GM19351 (cell line): ENCODE data around the gene CXCR2.
A peak's percentile ranks its signal among the peaks of the same experiment; 100 is the strongest.
"Not testable (repeated sequence)": the region's sequence is repeated elsewhere in the genome, so short reads cannot be mapped to it uniquely, and the experiment has no call there.

Experiments
- ATAC-seq: cut with Tn5 transposase; IDR thresholded peaks from one replicate; pipeline ENCODE4 v1.9.1; 2021; ENCODE audit warnings: mild to moderate bottlenecking, moderate library complexity; ENCODE audit not compliant: unreplicated experiment

CXCR2 gene

DNA sequence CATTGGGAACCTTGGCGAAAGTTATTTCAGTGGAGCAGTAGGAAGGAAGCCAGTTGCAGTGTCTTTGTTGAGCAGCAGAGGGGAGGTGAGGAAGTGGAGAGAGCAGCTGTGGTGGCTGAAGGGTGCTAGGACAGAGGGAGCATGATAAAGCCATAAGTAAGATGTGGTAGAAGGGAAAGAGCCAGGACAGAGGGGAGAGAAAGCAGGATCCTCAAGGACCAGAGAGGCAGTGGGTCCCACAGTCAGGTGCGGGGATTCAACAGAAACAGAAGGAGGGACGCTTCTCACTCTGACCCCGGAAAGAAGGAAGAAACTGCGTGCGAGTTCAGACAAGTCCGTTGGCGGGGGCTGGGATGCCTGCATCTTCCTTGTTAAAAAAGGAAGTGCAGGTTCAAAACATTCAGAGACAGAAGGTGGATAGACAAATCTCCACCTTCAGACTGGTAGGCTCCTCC lies at the start of gene CXCR2:
Gene CXCR2 (plus strand): TSS at position 403 of the 455 bp plus-strand sequence. CDS start 8,774 bp downstream, outside the sequence.
- no peak for ATAC-seq

DNA sequence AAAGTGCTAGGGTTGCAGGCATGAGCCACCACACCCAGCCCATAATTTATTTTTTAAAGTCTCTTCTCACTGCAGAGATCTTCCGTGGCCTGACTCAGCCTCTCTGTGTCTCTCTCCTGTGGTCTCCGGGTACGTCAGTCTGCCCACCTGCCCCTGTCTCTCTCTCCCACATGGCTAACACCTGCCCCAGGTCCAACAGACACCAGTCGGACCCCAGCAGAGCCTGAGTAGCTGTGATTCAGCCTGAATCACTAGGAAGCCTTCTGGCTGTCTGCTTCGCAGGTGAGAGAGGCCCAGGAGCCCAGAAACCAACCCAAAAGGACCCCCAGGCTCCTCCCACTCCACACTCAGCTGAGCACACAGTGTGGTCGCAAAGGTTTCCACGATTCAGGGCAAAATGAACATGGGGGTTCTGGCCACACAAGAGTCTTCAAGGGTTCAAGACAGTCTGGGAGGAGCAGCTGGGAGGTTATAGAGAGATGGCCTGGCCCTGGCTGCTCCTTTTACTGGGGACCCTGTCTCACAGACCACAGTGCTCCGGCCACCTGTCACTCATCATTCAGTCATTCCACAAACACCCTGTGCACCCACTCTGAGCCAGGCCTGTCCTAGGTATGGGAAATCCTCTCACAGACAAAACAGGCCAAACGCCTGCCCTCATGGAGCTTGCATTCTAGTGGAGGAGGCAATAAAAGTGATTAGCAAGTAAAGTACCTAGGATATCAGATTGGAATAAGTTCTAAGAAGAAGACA lies 48.2 kb upstream of the CXCR2 start:
- ATAC-seq: no peak

DNA sequence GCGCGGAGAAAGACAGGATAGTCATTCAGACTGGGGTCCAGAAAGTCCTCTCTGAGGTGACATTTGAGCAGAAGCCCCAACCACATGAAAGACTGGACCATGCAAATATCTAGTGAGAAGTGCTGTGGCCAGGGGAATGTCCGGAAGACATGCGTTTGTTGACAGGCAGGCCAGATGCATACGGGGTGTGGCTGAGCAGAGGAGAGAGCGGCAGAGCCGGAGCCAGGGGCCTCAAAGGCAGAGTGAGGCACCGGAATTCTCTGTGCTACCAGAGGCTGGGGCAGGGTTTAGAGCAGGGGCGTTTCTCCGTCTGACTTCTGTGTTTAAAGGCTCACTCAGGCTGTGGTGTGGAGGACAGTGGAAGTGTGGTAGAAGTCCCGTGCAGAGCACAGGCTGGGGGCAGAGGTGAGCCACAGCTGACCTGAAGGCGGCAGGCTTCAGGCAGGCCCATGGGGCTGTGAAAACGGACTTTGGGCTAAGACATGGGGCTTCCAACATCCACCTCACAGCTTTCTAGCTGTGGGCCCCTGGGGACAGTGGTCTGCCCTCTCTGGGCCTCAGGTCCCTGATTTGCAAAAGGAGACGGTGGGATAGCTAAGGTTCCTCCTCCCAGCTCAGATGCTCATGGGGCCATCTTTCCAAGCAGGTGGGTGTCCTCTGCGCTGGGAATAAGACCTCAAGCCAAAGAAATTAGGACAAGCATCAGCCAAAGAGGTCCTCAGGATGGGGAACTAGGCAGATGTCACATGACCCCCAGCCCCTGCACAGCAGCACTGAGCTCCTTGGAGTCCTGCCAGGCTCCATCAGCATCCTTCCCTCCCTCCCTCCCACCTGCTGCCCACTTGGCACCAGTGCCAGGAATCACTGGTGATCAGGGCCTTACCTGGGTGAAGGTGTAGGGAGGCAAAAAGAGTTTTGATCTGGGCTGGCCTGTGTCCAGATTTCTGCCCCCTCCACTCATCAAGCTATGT lies 45.6 kb upstream of the CXCR2 start:
- ATAC-seq: peak; percentile 49

DNA sequence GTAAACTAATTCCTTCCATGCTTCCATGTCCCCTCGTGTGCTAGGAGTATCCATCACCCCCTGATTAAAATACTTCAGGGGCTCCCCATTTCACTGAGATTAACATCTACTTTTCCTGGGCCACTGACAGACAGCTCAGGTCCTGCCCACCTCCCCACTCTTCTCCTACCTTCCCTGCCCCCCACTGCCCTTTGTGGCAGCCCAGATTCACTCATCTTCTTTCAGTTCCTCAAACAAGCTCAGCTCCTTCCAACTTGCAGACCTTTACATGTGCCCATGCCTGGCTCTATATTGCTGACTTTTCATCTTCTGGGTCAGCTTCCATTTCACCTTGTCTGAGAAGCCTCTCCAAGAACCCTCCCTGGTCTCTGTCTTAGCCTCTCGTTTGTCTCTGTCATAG lies 44.8 kb upstream of the CXCR2 start:
- peak; percentile 74 for ATAC-seq

DNA sequence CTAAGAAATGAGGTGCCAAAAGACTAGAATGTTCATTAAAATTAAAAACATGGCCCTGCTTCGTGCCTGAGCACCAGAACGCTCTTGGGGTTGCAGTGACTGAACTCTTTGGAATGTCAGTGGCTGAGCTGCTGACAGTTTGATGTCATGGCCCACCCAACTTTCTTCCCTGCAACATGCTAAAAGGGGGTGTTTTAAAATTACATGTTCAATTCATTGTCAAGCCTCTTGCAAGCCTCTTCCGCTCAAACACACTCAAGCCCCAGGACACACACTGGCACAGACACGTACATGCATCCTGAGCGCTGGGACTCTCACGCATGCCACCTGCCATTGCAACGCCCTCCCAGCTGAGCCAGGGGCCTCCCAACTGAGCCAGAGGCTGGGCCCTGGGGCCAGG lies 44.1 kb upstream of the CXCR2 start:
- ATAC-seq: no peak

DNA sequence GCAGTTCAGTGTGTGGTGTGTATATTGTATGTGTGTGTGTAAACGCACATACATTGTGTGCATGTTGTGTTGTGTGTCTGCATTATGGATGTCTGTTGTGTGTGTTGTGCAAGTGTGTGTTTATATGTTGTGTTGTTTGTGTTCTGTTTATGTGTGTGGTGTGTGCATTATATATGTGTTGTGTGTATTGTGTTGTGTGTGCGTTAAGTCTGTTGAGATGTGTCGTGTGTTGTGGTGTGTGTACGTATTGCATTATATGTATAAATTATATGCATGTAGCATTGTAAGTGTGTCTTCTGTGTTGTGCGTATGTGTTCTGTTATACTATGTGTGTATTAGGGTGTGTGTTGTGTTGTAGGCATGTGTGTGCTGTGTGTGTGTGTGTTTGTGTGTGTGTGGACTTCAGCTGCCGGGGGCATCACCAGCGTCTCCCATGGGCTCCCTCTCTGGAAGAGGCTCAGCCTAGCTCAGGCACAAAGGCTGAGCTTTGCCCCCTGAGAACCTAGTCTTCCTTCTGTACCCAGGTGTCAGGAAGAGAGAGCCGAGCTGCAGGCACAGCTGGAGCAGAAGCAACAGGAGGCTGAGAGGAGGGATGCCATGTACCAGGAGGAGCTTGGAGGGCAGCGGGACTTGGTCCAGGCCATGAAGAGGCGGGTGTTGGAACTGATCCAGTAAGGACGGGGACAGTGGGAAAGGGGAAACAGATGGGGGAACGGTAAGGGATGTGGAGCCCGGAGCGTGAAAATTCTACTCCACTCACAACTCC lies 43.1 kb upstream of the CXCR2 start:
- no peak for ATAC-seq

DNA sequence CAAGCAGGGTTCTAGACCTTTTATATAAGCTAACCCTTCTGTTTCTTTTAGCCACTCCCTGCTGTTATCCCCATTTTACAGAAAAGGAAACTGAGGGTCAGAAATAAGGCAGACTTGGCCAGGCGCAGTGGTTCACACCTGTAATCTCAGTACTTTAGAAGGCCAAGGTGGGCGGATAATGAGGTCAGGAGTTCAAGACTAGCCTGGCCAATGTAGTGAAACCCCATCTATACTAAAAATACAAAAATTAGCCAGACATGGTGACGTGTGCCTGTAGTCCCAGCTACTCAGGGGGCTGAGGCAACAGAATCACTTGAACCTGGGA lies 42.5 kb upstream of the CXCR2 start:
- ATAC-seq: no peak

DNA sequence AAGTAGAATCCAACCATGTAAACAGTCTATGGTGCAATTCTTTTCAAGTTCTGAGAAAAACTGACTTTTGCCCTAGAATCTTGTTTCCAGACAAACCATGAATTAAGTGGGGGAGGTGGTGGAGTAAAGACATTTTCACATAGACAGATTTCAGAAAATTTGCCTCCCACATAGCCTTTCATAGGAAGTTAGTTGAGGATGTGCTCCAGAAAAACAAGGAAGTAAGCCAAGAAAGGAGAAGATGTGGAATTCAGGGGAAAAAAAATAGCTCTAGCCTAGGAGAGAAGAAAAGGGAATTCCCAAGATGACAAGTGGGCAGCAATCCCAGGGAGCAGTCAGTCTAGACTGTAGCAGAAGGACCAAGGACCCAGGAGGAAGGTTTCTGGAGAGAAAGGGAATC lies 39.4 kb upstream of the CXCR2 start:
- no peak for ATAC-seq

DNA sequence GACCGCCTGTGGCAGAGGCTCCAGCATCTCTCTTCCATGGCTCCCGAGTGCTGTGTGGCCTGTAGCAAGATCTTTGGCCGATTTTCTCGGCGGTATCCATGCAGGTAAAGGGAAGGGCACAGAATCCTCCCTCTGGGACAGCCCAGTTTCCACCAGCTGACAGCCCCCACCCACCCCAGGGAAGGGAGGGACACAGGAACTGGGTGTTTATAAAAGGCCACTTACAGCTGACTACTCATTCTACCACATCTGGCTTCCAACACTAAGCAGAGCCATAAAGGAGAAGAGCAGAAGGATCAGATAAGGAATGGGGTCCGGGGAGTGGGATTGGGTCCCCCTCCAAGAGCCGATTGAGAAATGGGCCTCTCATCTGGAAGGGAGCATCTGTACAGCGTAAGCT lies 36.6 kb upstream of the CXCR2 start:
- ATAC-seq: no peak

DNA sequence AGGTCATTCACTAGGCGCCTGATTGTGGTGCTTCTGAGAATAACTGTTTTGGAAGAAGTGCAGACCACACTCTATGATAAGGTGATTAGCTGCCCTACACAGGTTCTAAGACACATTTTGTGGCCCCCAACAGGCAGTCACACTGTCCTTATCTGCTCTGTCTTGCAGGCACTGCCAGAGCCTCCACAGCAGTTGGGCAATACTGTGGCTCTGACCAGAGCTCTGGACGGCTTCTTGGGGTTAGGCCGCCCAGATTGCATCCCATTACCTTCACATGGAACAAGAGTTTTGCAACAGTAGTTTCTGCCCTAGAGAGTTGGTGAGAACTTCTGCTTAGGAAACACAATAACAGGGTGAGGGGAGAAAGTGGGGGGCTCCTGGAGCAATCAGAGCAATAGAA lies 34.1 kb upstream of the CXCR2 start:
- ATAC-seq: no peak

DNA sequence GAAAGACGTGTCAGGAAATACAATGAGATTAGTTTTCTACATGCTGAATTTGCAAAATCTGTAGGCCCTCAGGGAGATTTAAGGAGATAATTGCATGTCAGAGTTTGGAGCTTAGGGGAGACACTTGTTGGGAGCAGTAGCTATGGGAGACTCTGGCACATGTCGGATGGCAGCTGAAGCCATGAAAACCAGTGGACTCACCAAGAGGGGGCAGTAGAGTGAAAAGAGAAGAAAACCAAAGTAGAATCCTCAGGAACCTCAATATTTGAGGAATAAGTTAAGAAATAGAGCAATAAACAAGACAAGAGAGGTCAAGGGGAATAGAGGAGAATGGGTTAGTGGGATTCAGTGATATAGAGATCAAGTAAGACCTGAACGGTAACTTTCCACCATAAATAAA lies 31.9 kb upstream of the CXCR2 start:
- no peak for ATAC-seq

DNA sequence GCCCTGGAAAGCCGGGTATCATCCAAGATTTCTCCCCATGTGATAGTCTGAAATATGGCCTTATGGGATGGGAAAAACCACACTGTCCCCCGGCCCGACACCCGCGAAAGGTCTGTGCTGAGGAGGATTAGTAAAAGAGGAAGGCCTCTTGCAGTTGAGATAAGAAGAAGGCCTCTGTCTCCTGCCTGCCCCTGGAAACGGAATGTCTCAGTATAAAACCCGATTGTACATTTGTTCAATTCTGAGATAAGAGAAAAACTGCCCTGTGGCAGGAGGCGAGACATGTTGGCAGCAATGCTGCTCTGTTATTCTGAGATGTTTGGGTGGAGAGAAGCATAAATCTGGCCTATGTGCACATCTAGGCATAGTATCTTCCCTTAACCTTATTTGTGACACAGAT lies 30.0 kb upstream of the CXCR2 start:
- no peak for ATAC-seq

DNA sequence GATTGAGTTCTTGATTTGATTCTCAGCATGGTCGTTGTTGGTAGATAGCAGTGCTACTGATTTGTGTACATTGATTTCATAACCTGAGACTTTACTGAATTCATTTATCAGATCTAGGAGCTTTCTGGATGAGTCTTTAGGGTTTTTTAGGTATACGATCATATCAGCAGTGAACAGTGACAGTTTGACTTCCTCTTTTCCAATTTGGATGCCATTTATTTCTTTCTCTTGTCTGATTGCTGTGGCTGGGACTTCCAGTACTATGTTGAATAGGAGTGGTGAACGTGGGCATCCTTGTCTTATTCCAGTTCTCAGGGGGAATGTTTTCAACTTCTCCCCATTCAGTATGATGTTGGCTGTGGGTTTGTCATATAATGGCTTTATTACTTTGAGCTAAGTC lies 27.9 kb upstream of the CXCR2 start:
- ATAC-seq: no peak

DNA sequence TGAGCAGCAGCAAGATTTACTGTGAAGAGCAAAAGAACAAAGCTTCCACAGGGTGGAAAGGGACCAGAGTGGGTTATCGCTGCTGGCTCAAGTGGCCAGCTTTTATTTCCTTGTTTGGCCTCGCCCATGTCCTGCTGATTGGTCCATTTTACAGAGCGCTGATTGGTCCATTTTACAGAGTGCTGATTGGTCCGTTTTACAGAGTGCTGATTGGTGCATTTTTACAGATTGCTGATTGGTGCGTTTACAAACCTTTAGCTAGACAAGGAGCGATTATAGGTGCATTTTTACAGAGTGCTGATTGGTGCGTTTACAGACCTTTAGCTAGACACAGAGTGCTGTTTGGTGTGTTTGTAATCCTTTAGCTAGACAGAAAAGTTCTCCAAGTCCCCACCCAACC lies 17.0 kb upstream of the CXCR2 start:
- ATAC-seq: not testable (repeated sequence)

DNA sequence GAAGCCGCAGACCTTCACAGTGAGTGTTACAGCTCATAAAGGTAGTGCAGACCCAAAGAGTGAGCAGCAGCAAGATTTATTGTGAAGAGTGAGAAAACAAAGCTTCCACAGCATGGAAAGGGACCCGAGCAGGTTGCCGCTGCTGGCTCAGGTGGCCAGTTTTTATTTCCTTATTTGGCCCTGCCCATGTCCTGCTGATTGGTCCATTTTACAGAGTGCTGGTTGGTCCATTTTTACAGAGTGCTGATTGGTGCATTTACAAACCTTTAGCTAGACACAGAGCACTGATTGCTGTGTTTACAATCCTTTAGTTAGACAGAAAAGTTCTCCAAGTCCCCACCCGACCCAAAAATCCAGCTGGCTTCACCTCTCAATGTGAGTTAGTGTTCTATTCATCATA lies 4.0 kb upstream of the CXCR2 start:
- ATAC-seq: not testable (repeated sequence)

DNA sequence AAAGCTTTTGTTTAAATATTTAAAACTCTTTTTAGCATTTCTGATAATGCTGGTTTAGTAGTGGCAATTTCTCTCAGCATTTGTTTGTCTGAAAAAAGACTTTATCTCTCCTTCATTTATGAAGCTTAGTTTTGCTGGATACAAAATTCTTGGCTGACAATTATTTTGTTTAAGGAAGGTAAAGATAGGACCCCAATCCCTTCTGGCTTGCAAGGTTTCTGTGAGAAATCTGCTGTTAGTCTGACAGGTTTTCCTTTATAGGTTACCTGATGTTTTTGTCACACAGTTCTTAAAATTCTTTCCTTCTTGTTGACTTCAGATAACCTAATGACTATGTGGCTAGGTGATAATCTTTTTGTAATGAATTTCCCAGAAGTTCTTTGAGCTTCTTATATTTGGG lies 3.5 kb upstream of the CXCR2 start:
- ATAC-seq: not testable (repeated sequence)

DNA sequence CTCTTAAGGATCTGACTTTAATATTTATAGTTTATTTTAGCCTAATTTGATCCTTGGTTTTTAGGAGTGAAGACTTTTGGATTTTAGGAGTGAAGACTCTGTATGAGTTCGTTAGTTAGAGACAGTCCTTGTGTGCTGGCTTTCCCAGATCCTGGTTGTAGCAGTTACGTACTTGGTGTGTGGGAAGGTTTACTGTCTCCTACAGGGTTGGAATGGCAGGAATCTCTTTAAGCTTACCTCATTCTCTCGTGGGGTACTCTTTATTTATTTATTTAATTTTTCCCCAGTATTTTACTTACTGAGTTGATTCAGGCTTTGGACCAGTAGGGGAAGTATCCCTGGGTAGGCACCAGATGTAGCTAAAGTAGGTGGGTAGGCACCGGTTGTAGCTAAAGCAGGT lies 1.8 kb upstream of the CXCR2 start:
- no peak for ATAC-seq

DNA sequence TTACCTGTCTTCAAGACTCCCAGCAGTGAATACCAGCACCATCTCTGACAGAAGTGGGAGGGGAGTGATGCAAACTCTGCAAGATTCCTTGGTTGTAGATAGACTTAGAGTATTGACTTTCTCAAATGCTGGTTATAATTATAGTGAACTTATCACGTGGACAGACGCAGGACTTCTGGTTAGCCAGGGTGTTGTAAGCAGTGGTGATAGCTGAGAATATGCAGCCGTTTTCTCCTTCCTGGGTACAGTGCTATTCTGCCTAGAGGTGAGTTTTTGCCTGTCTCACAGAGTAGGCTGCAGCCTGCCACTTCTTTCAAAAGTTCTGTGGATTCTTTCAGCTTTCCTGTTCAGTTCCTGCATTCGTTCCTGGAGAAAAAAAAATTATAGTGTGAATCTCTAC lies 733 bp upstream of the CXCR2 start:
- ATAC-seq: no peak

DNA sequence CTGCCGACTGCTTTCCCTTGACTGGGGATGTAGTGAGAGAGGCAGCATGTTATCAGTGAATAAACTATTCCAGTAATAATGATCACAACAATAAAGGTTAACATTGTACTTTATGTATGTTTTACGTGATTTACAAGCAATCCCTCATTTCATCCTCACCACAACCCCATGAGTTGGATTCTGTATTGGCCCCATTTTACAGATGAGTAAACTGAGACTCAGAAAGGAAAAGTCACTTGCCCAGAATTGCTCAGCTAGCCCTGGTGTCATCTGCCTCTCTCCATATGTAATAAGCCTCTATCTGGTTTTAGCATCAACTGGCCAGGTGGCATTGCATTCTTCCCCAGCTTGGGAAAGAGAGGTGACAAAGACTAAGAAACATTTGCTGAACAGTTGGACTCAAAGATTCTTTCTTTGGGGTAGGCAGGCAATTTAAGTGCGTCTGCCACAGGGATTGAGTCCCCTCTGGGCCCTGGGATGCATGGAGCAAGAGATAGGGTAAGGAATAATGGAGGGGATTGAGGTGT lies 2.2 kb downstream of the CXCR2 start:
- ATAC-seq: no peak

DNA sequence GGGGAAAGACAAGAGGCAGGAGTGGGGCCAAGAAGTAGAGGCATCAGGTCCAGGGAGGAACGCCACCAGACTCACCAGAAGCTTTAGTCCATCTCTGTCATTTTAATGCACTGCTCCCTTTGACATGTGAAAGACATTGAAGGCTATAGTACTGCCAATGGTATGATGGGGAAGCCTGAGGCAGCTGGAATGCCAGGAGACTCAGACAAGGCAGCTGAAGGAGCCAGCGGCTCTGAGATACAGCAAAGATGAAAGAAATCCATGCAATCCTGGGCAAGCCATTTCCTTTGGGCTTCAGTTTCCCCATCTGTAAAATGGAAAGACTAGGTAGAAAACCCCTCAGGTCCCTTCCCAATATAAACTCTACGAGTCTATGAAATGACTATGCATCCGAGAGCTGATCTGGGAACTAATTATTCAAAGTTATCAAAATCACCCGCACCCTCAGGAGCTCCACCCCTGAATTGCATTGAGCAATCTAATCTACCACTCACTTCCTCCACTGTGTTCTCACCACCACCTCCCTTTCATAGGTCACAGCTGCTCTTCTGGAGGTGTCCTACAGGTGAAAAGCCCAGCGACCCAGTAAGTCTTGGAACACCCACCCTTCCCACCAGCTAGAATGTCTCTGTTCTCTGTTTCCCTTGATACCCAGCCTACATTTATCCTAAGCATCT lies 3.1 kb downstream of the CXCR2 start:
- ATAC-seq: no peak
